ENCODE data around the gene PCDHAC1. TPM values are rescaled to one million over a fixed set of nuclear protein-coding genes. Genes with fewer than 3 reads are reported as not detected.

Gene PCDHAC1
- total RNA-seq, 4 donors from 2014 or later = 3.0 to 6.4 (median 3.5) TPM

DNA sequence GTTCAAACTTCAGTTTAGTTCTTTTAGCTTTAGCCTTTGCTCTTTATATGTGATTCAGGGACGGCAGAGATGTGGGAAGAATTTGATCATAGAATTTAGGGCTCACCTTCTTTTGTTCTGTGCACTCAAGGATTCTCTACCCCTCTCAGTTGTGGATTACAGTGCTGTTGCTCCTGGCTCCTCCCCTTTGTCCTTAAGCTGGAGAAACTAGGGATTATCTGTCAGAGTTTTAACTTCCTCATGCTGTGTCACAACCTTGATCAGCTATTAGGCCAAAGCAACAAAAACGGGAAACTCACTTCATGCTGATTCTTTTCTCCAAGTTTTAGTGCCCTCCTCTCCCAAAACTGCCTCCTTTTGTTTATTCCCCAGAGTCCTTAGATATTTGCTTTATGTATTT lies 27.1 kb downstream of the PCDHAC1 start:
- WGBS, 2 donors = 50 to 62% methylated on average over 2 of the region's 2 CpGs
- Histone ChIP-seq H3K27me3 (no peaks in the 10 kb centered on the region), H3K9me3 (no peaks in the 10 kb centered on the region), H3K27ac (no peak overlapping the region), H3K4me3 (replicated peaks in 1 of 3) (no peak overlapping the region), H3K4me1 (no peaks in the 10 kb centered on the region), H3K36me3 (no peaks in the 10 kb centered on the region)
- no peak for TF ChIP-seq POLR2A (IDR thresholded peaks at IDR 0.05)
- TF ChIP-seq, protein P1, sequence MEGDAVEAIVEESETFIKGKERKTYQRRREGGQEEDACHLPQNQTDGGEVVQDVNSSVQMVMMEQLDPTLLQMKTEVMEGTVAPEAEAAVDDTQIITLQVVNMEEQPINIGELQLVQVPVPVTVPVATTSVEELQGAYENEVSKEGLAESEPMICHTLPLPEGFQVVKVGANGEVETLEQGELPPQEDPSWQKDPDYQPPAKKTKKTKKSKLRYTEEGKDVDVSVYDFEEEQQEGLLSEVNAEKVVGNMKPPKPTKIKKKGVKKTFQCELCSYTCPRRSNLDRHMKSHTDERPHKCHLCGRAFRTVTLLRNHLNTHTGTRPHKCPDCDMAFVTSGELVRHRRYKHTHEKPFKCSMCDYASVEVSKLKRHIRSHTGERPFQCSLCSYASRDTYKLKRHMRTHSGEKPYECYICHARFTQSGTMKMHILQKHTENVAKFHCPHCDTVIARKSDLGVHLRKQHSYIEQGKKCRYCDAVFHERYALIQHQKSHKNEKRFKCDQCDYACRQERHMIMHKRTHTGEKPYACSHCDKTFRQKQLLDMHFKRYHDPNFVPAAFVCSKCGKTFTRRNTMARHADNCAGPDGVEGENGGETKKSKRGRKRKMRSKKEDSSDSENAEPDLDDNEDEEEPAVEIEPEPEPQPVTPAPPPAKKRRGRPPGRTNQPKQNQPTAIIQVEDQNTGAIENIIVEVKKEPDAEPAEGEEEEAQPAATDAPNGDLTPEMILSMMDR (IDR thresholded peaks at IDR 0.05) = no peak
- intact Hi-C loops (cut with DNase I) = no loop called here
- no peak for DNase-seq

DNA sequence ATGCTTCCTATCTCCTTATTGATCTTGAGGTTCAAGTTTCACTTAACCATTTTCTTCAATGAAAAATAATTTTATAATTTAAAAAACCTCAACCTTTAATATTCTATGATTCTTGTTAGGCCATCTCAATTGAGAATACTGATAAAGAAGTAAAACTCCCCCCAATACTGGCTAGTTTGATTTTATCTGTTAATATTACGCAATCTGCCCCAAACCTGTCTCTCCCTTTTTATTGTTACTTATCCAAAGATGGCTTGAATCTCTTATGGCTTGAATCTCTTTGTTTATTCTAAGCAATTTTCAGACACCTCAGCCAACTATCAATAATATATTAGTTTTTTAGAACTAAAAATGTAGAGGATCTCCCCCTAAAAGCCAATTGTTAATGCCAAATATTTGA lies 36.1 kb downstream of the PCDHAC1 start:
- TF ChIP-seq, protein P1 (IDR thresholded peaks at IDR 0.05) = no peak
- no peak for TF ChIP-seq POLR2A (IDR thresholded peaks at IDR 0.05)
- no peak for DNase-seq
- no peak overlapping the region for H3K27ac ChIP-seq
- no peak overlapping the region for H3K4me3 ChIP-seq (replicated peaks in 1 of 3)
- no peaks in the 10 kb centered on the region for H3K27me3 ChIP-seq
- peaks cover 3 to 14% of the 10 kb centered on the region in 2 donors for H3K4me1 ChIP-seq
- intact Hi-C loops (cut with DNase I) = no loop called here
- WGBS, 2 donors = 93 to 96% methylated on average over 1 of the region's 1 CpG
- no peaks in the 10 kb centered on the region for H3K36me3 ChIP-seq
- no peaks in the 10 kb centered on the region for H3K9me3 ChIP-seq

DNA sequence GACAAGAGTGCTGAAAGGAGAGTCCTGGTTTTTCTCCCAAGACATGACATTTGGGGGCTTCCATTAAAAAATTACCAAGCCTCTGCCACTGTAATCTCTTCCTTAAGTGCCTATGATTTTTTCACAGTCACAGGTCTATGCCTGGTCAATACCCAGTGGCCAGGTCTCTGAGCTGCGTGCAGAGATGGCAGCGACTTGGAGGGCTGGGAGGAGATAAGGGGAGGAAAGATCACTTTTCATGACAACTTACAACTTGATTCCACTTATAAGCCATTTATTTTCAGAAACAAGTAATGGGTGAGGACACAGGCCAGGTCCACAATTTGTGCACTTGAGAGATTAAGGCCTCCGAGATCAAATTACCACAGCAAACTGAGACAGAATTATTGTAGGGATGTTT lies 38.3 kb downstream of the PCDHAC1 start:
- no peak for DNase-seq
- Histone ChIP-seq H3K27ac (no peak overlapping the region), H3K36me3 (no peaks in the 10 kb centered on the region), H3K4me3 (replicated peaks in 1 of 3) (no peak overlapping the region), H3K27me3 (no peaks in the 10 kb centered on the region), H3K4me1 (peaks cover 8 to 16% of the 10 kb centered on the region in 2 donors), H3K9me3 (no peaks in the 10 kb centered on the region)
- 69 to 74% methylated on average over 3 of the region's 3 CpGs for WGBS, 2 donors
- no peak for TF ChIP-seq POLR2A (IDR thresholded peaks at IDR 0.05)
- TF ChIP-seq, protein P1 (IDR thresholded peaks at IDR 0.05) = no peak
- intact Hi-C loops (cut with DNase I) = no loop called here

DNA sequence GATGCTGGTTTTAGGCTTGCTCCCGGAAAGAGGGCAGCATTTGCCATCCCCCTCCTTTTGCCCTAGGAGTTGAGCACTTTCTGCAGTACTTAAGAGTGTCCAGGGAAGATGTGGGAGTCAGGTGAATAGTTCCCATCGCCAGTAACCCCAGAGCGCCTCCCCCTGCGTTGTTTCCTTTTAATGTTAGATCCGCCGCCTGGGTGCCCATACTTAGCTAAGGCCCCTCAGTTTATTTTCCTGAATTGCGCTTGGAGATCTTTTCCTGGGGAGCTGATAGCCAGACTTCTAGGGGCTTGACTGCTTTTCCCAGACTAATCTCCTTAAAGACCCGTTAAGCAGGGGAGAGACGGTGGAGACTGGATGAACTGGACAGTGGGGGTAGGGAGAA lies 39.8 kb downstream of the PCDHAC1 start:
- 0 to 6% methylated on average over 9 of the region's 9 CpGs for WGBS, 2 donors
- Histone ChIP-seq H3K36me3 (no peaks in the 10 kb centered on the region), H3K27me3 (no peaks in the 10 kb centered on the region), H3K4me1 (peaks cover 8 to 16% of the 10 kb centered on the region in 2 donors), H3K9me3 (no peaks in the 10 kb centered on the region), H3K27ac (peak overlapping the region in 1 of 3 donors; percentile 62), H3K4me3 (replicated peaks in 1 of 3) (peak overlapping the region; percentile 10 to 53 (median 24))
- no peak for TF ChIP-seq POLR2A (IDR thresholded peaks at IDR 0.05)
- TF ChIP-seq, protein P1 (IDR thresholded peaks at IDR 0.05) = no peak
- intact Hi-C loops (cut with DNase I) = no loop called here
- DNase-seq = no peak

DNA sequence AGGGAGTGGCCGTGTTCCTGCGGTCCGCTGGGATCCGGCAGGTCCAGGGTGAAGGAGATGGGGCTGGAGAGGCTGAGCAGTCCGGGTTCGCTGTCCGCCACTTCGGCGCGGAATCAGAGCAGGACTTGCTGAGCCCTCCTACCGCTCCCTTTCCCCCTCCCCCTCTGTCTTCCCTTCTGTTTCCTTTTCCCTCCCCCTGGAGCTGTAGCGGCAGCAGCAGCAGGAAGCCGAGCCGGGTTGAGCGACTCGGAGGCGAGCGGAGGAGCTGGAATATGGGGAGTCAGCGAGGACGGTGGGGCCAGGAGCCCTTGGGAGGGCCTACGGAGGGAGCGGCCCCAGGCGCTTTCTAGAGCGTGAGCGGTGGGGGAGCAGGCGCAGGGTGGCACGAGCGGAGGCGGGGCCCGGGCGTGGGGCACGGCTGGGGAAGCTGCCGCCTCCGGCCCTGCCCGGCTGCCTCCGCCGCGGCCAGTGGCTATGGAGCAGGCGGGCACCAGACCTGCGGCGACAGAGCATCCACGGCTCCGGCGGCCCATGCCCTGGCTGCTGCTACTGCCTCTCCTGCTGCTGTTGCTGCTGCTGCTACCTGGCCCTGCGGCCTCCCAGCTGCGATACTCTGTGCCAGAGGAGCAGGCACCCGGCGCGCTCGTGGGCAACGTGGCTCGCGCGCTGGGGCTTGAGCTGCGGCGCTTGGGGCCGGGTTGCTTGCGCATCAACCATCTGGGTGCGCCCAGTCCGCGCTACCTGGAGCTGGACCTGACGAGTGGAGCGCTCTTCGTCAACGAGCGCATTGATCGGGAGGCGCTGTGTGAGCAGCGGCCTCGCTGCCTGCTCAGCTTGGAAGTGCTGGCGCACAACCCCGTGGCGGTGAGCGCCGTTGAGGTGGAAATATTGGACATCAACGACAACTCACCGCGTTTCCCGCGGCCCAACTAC lies 40.5 kb downstream of the PCDHAC1 start, which contains the start of gene PCDHAC2:
PCDHAC2 (plus strand) TSS at position 184 of the 933 bp plus-strand sequence; CDS start at position 475, 291 bp downstream.
- peak in 1 of 2 donors; percentile 37 for TF ChIP-seq POLR2A (IDR thresholded peaks at IDR 0.05)
- TF ChIP-seq, protein P1 (IDR thresholded peaks at IDR 0.05) = no peak
- Histone ChIP-seq H3K27ac (peak within 1 kb of the TSS in 1 of 3 donors; percentile 62), H3K27me3 (no peaks in the 10 kb centered on the region), H3K36me3 (no peaks in the 10 kb centered on the region), H3K9me3 (no peaks in the 10 kb centered on the region), H3K4me1 (peaks cover 8 to 16% of the 10 kb centered on the region in 2 donors), H3K4me3 (replicated peaks in 1 of 3) (peak within 1 kb of the TSS; percentile 14 to 53 (median 24))
- peak; percentile 50 to 62 for DNase-seq
- WGBS, 2 donors = 0 to 2% methylated on average over 43 to 50 of the region's 80 CpGs
- intact Hi-C loops (cut with DNase I) = no loop called here
